Aorta (tissue), 5 donors: ENCODE data around the gene SLC29A3. TPM values are rescaled to one million over a fixed set of nuclear protein-coding genes. Genes with fewer than 3 reads are reported as not detected.
A peak's percentile ranks its signal among the peaks of the same experiment; 100 is the strongest.
"Not testable (repeated sequence)": the region's sequence is repeated elsewhere in the genome, so short reads cannot be mapped to it uniquely, and the experiment has no call there.

Experiments
- ATAC-seq: fragments of 200-7000 bp; cut with Tn5 transposase; one replicate; pipeline ENCODE4 v1.9.1; 2022; ENCODE audit warnings: moderate library complexity; ENCODE audit not compliant: low FRiP score
- DNase-seq, 2 donors: peaks; one replicate each; pipeline ENCODE4 v3.0.0-alpha.2; 2020
- H3K27ac ChIP-seq, 2 donors: one replicate each; pipeline ENCODE4 v1.5.1; 2013; ENCODE audit warnings: low read length in 2 of 2, mild to moderate bottlenecking in 2 of 2, moderate library complexity in 2 of 2, control low read depth in 1 of 2, inconsistent platforms in 1 of 2, low read depth in 1 of 2
- H3K27me3 ChIP-seq, 2 donors: one replicate each; pipeline ENCODE4 v1.6.1; 2013; ENCODE audit warnings: control low read depth in 1 of 2, low read length in 1 of 2, mild to moderate bottlenecking in 1 of 2, moderate library complexity in 1 of 2; ENCODE audit not compliant: insufficient read depth in 2 of 2, control insufficient read depth in 1 of 2
- H3K36me3 ChIP-seq, 2 donors: one replicate each; pipeline ENCODE4 v1.6.1; 2013; ENCODE audit warnings: control low read depth in 1 of 2, low read length in 1 of 2, mild to moderate bottlenecking in 1 of 2; ENCODE audit not compliant: insufficient read depth in 2 of 2, control insufficient read depth in 1 of 2
- H3K4me1 ChIP-seq, 2 donors: one replicate each; pipeline ENCODE4 v1.6.1; 2013; ENCODE audit warnings: low read length in 2 of 2, control low read depth in 1 of 2, mild to moderate bottlenecking in 1 of 2, moderate library complexity in 1 of 2; ENCODE audit not compliant: insufficient read depth in 2 of 2, control insufficient read depth in 1 of 2
- H3K4me3 ChIP-seq, 2 donors: one replicate each; pipeline ENCODE4 v1.5.1; 2013; ENCODE audit warnings: low read length in 2 of 2, control low read depth in 1 of 2, mild to moderate bottlenecking in 1 of 2
- H3K9me3 ChIP-seq: one replicate; pipeline ENCODE4 v1.6.1; 2013; ENCODE audit warnings: mild to moderate bottlenecking, low read length; ENCODE audit not compliant: control insufficient read depth
- WGBS, 2 donors: extraction: QIAGEN DNeasy Blood & Tissue Kit; methylation state at CpG; one replicate each; pipeline ENCODE4 v1.1.7; 2013; 5-methylcytosine and 5-hydroxymethylcytosine counted together
- intact Hi-C, 2 donors: fragments of 100-400 bp; cut with DNase I; formaldehyde crosslinking; loops; one replicate each; pipeline versions ENCODE4 v1.14.2 to v1.15.0; 2022
- long read RNA-seq, 2 donors: library from polyadenylated mRNA; unstranded; transcript quantifications; one replicate each; pipeline ENCODE4 v2.0.0, GENCODE V29; 2020 to 2021
- polyA plus RNA-seq, 2 donors: library from polyadenylated mRNA; stranded (reverse); fragments of 200-250 nt; gene quantifications; one replicate each; pipeline ENCODE4 v1.2.3, GENCODE V29; 2013
- total RNA-seq, 2 donors: library from RNA; stranded (reverse); fragmentation: NEBNext Ultra II Directional; extraction: Animal tissue kit (Norgen Biotek cat#: 25700); gene quantifications; one replicate each; pipeline ENCODE4 v1.2.1, GENCODE V29; 2021
- donor health status: healthy with polysubstance abuse.
- donor health status: Bipolar disorder and iron deficiency.
- donor health status: DM: no; HTN: no; CAD: no.
- donor health status: DM: no; HTN: no; CAD: no.
- donor health status: DM: yes; HTN: yes; CAD: no.

The SLC29A3 gene
- 1 to 10 TPM; 5.3 to 8.8 TPM for total RNA-seq
- polyA plus RNA-seq = 1 to 10 TPM; 2.4 to 3.6 TPM
- long read RNA-seq, donor 1, partial matches to known transcripts = 4 of 12 reads
- long read RNA-seq, donor 1, other reads (novel, unspliced or antisense) = 3 of 12 reads
- long read RNA-seq, donor 2, partial matches to known transcripts = 0 of 1 reads
- long read RNA-seq, donor 2, other reads (novel, unspliced or antisense) = 1 of 1 reads

- intact Hi-C loops = loop anchor here (5.0 to 10.0 kb wide), 5 partner anchors 56 to 1016 kb away; no protein-coding TSS in a partner anchor
- Histone ChIP-seq H3K27ac (no peak within 1 kb of the TSS), H3K4me3 (peak within 1 kb of the TSS; percentile 8 to 67), H3K36me3 (no peaks in the 10 kb centered on the region), H3K9me3 (no peaks in the 10 kb centered on the region), H3K27me3 (no peaks in the 10 kb centered on the region), H3K4me1 (peaks cover 0 to 1% of the 10 kb centered on the region in 2 donors)
- peak; percentile 88 to 92 for DNase-seq
- ATAC-seq = peak; percentile 91
- WGBS, 2 donors = 1% methylated on average over 59 to 62 of the region's 62 CpGs
Measured at GRCh38 chr10:71319042-71319799, at the start of gene SLC29A3. TSS of gene SLC29A3 (plus strand) at chr10:71319259. CDS start at chr10:71319310, 51 bp downstream.

- H3K9me3 ChIP-seq = no peaks in the 10 kb centered on the region
- 72 to 75% methylated on average over 11 of the region's 11 CpGs for WGBS, 2 donors
- H3K36me3 ChIP-seq = no peaks in the 10 kb centered on the region
- no peak overlapping the region for H3K27ac ChIP-seq
- ATAC-seq = no peak
- DNase-seq = no peak
- no peaks in the 10 kb centered on the region for H3K4me1 ChIP-seq
- no peaks in the 10 kb centered on the region for H3K27me3 ChIP-seq
- intact Hi-C loops = loop anchor here (2.0 to 5.0 kb wide), 3 partner anchors 57 to 342 kb away; partner anchors contain the start of gene UNC5B (in 1 of the 2)
- H3K4me3 ChIP-seq = no peak overlapping the region
Measured at GRCh38 chr10:71269301-71270288, 49.5 kb upstream of the SLC29A3 start.

GRCh38 chr10:71270301-71271220 lies 48.5 kb upstream of the SLC29A3 start:
- intact Hi-C loops = no loop called here
- DNase-seq = no peak
- Histone ChIP-seq H3K4me3 (no peak overlapping the region), H3K4me1 (no peaks in the 10 kb centered on the region), H3K9me3 (no peaks in the 10 kb centered on the region), H3K27ac (no peak overlapping the region), H3K27me3 (no peaks in the 10 kb centered on the region), H3K36me3 (no peaks in the 10 kb centered on the region)
- 58 to 68% methylated on average over 8 to 10 of the region's 10 CpGs for WGBS, 2 donors
- ATAC-seq = peak; percentile 28

- H3K27ac ChIP-seq = no peak overlapping the region
- WGBS, 2 donors = 88 to 89% methylated on average over 14 of the region's 14 CpGs
- intact Hi-C loops = no loop called here
- no peaks in the 10 kb centered on the region for H3K27me3 ChIP-seq
- H3K9me3 ChIP-seq = no peaks in the 10 kb centered on the region
- DNase-seq = no peak
- H3K36me3 ChIP-seq = no peaks in the 10 kb centered on the region
- no peak for ATAC-seq
- no peak overlapping the region for H3K4me3 ChIP-seq
- H3K4me1 ChIP-seq = no peaks in the 10 kb centered on the region
Measured at GRCh38 chr10:71271662-71272055, 47.4 kb upstream of the SLC29A3 start.

GRCh38 chr10:71272056-71272771 lies 46.8 kb upstream of the SLC29A3 start:
- Histone ChIP-seq H3K36me3 (no peaks in the 10 kb centered on the region), H3K4me3 (no peak overlapping the region), H3K27me3 (no peaks in the 10 kb centered on the region), H3K4me1 (no peaks in the 10 kb centered on the region), H3K27ac (no peak overlapping the region), H3K9me3 (no peaks in the 10 kb centered on the region)
- WGBS, 2 donors = 62 to 70% methylated on average over 15 of the region's 15 CpGs
- intact Hi-C loops = no loop called here
- DNase-seq (no peak), ATAC-seq (no peak)

GRCh38 chr10:71272974-71273373 lies 46.1 kb upstream of the SLC29A3 start:
- H3K9me3 ChIP-seq, H3K27ac ChIP-seq, H3K36me3 ChIP-seq, H3K4me3 ChIP-seq, ATAC-seq, DNase-seq, intact Hi-C loops, H3K4me1 ChIP-seq, H3K27me3 ChIP-seq: not testable (repeated sequence)
- WGBS, 2 donors = 91 to 92% methylated on average over 11 of the region's 11 CpGs

GRCh38 chr10:71273506-71273905 lies 45.6 kb upstream of the SLC29A3 start:
- no peak overlapping the region for H3K4me3 ChIP-seq
- ATAC-seq (no peak), DNase-seq (no peak)
- 92 to 96% methylated on average over 5 of the region's 5 CpGs for whole genome bisulfite sequencing, 2 donors
- intact Hi-C loops = no loop called here
- H3K9me3 ChIP-seq = no peaks in the 10 kb centered on the region
- no peaks in the 10 kb centered on the region for H3K27me3 ChIP-seq
- H3K27ac ChIP-seq = no peak overlapping the region
- no peaks in the 10 kb centered on the region for H3K36me3 ChIP-seq
- no peaks in the 10 kb centered on the region for H3K4me1 ChIP-seq
